Fibroblast of mammary gland (primary cell): ENCODE measurements around the gene HOXA1.

ENCODE experiments used
- DNase-seq: peaks from one replicate; pipeline ENCODE4 v3.0.0-alpha.2; 2010; ENCODE audit warnings: low read depth
- H3K4me3 ChIP-seq: 2 replicates; pipeline ENCODE4 v1.5.1; 2011; ENCODE audit warnings: low read depth, mild to moderate bottlenecking, low read length, moderate library complexity; ENCODE audit not compliant: control insufficient read depth
- CTCF ChIP-seq: conservative IDR thresholded peaks from 2 replicates; pipeline ENCODE4 v1.5.1; 2011; ENCODE audit warnings: low read depth, low read length, inconsistent platforms; ENCODE audit not compliant: control insufficient read depth, insufficient read depth

Gene HOXA1

DNA sequence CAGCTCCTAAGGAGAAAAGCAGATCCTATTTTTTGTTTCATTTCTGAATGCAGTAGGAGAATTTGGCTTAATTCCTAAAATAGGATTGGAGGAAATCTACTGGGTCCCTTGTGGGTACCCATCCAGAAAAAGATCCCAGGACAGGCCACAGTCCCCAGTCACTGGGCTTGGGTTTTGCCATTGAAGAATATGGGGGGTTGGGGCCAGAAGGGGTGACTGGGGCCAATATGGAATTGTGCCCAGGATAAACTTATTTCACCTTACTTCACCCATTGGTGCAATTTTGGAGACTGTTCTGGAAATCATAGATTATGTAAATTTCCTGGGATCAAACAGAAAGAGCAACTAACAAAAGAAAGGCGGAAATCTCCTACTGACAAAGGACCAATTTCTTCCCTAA, 42.7 kb upstream of the HOXA1 start:
- no peak overlapping the region for H3K4me3 ChIP-seq
- DNase-seq: no peak
- no peak for TF ChIP-seq CTCF

GRCh38 chr7:27137640-27138315, 42.0 kb upstream of the HOXA1 start:
- H3K4me3 ChIP-seq: no peak overlapping the region
- TF ChIP-seq CTCF: no peak
- no peak for DNase-seq

DNA sequence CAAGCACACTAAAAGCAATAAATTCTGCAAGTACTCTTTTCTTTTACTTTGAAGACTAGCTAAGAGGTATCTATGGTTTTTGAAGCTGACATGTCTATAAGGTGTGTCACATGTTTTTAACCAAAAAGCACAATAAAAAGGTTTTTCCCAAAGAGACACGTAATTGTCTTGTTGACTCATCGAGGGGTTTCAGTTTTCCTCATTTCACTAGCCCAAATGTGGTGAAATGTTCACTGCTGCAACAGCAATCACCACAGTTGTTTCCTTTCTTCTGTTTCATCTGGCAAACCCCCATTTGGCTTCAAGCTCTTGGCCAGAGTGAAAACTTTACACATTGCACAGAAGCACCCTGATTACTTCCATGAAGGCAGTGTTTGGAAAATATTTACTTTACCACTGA, 38.6 kb upstream of the HOXA1 start:
- no peak for TF ChIP-seq CTCF
- no peak overlapping the region for H3K4me3 ChIP-seq
- DNase-seq: peak; percentile 99

GRCh38 chr7:27133409-27134231, 37.8 kb upstream of the HOXA1 start:
- DNase-seq: no peak
- no peak overlapping the region for H3K4me3 ChIP-seq
- TF ChIP-seq CTCF: no peak

DNA sequence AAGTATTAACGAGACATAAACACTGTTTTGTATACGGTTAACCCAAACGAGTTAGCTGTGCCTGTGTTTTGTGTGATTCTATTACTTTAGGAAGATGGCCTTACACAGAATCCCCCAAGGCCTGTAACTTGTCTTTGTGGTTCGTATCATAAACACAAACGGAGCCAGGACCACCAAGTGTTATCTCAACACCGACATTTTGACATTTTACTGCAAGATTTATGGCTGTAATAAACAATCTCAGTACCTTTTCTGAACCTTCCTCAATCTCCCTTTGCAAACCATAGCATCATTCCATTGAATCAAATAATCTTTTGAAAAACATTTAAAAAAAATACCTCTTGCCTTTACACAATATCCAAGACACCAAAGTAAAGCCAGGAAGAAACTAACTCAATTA, 37.2 kb upstream of the HOXA1 start:
- DNase-seq: no peak
- H3K4me3 ChIP-seq: no peak overlapping the region
- TF ChIP-seq CTCF: no peak

- TF ChIP-seq CTCF: no peak
- no peak for DNase-seq
- no peak overlapping the region for H3K4me3 ChIP-seq
Measured at GRCh38 chr7:27132214-27132613, 36.4 kb upstream of the HOXA1 start.
